GM21723 (cell line): ENCODE data around the gene ZNF653.

Experiments
- ATAC-seq: cut with Tn5 transposase; IDR thresholded peaks from one replicate; pipeline ENCODE4 v1.9.1; 2021; ENCODE audit warnings: mild to moderate bottlenecking, moderate library complexity; ENCODE audit not compliant: unreplicated experiment

Gene ZNF653, protein sequence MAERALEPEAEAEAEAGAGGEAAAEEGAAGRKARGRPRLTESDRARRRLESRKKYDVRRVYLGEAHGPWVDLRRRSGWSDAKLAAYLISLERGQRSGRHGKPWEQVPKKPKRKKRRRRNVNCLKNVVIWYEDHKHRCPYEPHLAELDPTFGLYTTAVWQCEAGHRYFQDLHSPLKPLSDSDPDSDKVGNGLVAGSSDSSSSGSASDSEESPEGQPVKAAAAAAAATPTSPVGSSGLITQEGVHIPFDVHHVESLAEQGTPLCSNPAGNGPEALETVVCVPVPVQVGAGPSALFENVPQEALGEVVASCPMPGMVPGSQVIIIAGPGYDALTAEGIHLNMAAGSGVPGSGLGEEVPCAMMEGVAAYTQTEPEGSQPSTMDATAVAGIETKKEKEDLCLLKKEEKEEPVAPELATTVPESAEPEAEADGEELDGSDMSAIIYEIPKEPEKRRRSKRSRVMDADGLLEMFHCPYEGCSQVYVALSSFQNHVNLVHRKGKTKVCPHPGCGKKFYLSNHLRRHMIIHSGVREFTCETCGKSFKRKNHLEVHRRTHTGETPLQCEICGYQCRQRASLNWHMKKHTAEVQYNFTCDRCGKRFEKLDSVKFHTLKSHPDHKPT

DNA sequence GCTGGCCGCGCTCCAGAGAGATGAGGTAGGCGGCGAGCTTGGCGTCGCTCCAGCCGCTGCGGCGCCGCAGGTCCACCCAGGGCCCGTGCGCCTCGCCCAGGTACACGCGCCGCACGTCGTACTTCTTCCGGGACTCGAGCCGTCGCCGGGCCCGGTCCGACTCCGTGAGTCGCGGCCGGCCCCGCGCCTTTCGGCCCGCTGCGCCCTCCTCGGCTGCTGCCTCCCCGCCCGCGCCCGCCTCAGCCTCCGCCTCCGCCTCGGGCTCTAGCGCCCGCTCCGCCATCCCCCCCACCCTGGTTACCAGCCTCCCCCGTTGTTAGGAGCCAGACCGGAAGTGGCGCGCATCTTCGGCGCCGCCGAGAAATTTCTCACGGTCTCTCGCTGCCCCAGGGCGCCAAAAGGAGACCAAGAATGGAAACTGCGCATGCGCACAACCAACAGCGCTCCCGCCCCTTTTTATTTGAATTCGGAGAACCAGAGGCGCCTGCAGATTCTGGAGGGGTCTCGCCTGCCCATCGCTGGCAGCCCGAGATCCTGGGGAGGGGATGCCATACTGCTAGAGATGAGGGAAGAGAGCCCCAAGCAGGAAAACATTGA, at the start of gene ZNF653:
Gene ZNF653 (minus strand): TSS at position 336 of the 597 bp plus-strand sequence. CDS start 53 bp downstream, at position 283.
- peak; percentile 48 for ATAC-seq

DNA sequence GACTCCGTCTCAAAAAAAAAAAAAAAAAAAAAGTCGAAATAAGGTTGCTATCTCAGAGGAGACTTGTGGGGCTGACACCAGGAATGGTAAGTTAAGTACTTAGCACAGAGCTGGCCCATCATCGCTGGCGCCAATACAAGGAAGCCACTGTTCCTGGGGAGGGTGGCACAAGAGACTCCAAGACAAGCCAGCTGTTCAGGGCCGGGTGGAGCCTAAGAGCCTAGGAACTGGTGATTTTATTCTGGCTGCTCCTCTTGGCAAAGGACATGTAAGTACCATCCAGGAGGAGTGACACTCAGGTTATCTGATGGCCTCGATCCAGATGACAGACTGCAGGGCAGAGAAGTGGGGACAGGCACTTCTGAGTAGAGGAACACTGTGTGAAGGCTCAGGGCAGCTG, 49.6 kb upstream of the ZNF653 start:
- ATAC-seq, result no peak

DNA sequence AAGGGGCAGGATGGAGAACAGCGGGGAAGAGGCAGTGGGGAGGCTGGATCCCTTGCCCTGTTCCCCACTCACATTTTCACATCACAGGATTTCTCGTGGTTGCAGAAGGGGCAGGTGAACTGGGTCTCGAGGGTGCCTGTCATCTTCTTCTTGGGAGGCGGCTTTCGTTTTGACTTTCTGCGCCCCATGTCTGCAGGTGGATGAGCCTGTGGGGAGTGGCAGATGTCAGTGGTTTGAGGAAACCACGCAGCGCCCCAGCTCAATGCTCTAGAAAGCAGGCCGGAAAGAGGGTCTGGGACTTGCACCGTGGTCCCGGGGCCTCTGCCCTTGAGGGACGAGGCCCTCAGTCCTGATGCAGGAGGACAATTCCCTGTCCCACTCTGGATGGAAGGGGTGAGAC, 48.5 kb upstream of the ZNF653 start:
- ATAC-seq, result no peak

DNA sequence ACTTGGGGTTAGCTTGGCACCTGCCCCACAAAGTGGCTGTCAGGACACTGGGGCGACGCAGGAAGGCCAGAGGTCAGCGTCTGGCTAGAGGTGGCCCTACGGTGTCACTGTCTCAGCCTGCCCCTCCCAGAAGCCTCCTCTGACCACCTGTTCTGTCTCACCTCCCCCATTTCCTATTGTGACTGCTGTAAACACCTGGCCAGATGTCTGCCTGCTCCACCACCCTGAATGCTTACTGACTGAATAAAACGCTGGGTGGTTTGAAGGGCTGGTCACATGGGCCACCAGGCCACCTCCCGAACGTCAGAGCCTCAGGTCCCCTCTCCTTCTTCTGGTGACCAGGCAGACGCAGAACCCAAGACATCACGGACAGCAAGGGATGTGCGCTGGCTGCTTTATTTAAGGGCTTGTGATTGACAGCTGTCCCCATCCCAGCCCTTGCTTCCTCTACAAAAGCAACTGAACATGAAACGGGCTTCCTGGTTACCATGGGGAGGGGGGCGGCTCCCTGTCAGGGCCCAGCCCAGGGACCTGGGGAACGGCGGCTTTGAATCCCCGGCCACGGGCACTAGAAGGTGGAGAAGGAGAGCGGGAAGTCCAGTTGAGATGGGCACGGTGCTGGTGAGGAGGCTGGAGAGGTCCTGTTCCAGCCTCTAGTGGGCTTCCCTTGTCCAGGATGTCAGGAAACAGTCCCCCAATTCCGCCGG, 47.2 kb upstream of the ZNF653 start:
- ATAC-seq, result no peak

DNA sequence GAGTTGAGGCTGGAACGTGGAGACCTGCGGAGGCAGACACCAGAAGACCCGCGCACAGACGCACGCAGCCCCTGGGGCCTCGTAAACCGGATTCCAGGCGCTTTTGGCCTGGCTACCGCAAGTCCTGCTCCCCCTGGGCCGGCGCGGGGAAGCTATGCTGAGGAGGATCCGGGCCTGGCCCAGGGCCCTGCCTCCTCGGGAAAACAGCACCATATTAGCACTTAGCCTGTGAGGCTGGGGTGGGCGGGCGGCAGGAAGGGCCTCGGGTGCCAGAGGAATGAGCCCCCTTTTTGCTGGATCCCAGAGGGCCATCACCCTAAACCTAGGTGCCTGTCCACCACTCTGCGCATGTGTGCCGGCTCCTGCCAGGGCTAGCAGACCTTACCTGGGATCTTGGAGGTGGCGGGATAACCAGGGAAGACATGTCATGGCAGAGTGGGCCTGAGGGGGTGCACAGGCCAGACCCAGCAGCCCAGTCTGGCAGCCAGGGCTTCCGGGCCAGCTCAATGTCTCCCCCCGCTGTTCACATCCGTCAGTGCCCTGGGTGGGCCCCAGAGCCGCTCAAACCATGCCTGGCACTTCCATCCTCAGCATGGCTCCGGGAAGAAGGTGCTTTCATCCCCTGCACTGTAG, 46.1 kb upstream of the ZNF653 start:
- no peak for ATAC-seq

DNA sequence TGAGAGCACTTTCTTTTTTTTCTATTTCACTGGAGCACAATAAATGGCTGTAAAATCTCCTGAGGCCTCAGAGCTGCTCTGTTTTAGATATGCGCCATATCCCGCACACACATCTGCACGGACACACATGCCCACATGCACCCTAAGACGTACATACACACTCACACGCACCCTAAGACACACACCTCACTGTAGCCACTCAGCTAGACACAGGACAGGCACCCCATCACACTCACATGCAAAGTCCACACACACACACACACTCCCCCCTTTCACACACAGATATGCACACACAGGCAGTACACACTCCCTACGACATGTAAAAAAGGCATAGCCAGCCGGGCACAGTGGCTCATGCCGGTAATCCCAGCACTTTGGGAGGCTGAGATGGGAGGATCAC, 44.6 kb upstream of the ZNF653 start:
- no peak for ATAC-seq

DNA sequence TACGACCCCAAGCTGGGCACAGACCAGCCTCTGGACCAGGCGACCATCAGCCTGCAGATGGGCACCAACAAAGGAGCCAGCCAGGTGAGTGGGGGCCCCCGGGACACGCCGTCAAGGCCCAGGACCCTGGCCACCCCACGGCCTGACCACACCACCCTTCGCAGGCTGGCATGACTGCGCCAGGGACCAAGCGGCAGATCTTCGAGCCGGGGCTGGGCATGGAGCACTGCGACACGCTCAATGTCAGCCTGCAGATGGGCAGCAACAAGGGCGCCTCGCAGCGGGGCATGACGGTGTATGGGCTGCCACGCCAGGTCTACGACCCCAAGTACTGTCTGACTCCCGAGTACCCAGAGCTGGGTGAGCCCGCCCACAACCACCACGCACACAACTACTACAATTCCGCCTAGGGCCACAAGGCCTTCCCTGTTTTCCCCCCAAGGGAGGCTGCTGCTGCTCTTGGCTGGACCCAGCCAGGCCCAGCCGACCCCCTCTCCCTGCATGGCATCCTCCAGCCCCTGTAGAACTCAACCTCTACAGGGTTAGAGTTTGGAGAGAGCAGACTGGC, 43.8 kb upstream of the ZNF653 start:
- ATAC-seq, result no peak

DNA sequence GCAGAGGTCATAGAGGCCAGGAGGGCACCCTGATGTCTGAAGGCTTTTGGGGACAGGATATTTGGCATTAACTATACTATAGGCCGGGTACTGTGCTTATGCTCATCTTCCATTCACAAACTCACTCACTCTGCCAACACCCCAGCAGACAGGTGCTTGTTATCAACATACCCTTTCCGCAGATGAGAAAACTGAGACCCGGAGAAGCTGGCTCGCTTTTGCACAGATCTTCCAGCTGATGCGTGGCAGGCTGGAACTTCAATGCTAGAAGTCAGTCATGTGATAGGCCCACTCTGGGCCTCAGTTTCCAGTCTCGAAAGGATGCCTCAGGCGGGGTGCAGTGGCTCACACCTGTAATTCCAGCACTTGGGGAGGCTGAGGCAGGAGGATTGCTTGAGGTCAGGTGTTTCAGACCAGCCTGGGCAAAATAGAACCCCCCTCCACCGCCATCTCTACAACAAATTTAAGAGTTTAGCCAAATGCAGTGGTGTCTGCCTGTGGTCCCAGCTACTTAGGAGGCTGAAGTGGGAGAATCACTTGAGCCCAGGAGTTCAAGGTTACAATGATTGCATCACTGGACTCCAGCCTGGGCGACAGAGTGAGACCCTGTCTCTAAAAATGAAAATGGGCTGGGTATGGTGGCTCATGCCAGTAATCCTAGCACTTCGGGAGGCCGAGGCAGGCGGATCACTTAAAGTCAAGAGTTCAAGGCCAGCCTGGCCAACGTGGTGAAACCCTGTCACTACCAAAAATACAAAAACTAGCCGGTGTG, 42.5 kb upstream of the ZNF653 start:
- no peak for ATAC-seq

DNA sequence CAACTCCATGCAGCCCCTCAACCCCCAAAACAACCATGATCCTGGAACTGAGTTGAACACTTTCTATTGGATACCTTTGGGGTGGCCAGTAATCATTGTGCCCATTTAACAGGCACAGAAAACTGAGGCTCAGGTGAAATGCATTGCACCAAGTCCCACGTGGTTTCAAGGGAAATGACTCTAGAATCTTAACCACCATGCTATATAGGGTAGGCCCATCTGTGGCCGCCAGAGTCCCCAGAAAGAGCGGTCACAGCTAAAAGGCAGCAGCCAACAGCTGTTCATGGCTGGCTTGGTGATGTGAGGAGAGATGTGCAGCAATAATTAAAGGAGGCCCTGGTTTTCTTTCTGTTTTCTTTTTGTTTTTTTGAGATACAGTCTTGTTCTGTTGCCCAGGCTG, 35.6 kb upstream of the ZNF653 start:
- ATAC-seq, result no peak

DNA sequence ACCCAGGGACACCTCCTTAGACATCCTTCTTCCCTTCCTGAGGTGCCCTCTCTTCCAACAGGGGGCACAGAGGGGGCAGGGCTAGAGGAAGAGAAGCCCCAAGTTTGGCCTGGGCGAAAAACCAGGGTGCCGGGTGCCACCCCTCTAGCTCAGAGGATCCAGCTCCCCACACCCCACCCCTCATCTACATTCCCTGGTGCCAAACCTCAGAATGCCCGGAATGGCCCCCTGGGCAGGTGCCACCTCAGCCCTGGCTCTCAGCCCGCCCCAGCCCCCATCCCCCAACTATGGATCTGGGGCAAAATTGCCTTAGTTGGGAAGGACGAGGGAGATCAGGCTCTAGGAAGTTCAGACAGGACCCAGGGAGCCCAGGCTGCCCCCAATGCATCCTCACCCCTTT, 35.0 kb upstream of the ZNF653 start:
- ATAC-seq, result no peak

DNA sequence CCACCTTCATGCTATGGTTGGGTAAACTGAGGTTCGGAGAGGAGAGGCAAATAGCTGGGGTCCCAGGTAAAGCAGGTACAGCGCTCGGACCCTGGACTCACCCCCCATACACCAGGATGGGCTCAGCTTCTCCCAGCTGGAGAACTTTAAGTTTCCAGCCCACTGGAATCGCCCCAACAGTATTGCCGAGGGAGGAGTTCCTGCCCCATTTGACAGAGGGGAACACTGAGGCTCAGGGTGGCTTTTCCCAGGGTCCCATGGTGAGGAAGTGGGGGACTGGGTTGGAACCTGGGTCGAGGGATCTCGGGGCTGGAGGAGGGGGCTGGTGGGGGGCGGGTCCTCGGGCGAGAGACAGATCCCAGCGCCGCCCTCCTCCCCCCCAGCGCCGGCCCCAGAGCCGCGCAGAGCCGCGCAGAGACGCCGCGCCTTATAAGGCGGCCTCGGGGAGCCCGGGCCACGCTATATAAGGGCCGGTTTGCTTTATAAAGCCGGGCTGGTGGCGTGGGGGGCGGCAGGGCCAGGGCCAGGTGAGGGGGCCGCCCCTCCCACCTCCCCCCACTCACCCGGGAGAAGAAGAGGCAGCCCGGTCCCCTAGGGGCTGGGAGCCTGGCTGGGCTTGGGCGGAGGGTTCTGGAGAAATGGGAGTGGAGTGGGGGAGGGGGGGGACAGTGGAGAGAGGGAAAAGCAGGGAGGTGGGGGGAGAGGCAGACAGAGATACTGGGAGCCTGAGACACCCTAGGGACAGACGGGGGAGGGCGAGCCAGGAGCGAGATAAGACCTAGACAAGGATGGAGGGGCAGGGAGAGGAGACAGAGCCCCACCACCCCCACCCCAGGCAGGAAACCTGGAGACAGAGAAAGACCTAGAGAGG, 34.1 kb upstream of the ZNF653 start:
- ATAC-seq, result no peak

DNA sequence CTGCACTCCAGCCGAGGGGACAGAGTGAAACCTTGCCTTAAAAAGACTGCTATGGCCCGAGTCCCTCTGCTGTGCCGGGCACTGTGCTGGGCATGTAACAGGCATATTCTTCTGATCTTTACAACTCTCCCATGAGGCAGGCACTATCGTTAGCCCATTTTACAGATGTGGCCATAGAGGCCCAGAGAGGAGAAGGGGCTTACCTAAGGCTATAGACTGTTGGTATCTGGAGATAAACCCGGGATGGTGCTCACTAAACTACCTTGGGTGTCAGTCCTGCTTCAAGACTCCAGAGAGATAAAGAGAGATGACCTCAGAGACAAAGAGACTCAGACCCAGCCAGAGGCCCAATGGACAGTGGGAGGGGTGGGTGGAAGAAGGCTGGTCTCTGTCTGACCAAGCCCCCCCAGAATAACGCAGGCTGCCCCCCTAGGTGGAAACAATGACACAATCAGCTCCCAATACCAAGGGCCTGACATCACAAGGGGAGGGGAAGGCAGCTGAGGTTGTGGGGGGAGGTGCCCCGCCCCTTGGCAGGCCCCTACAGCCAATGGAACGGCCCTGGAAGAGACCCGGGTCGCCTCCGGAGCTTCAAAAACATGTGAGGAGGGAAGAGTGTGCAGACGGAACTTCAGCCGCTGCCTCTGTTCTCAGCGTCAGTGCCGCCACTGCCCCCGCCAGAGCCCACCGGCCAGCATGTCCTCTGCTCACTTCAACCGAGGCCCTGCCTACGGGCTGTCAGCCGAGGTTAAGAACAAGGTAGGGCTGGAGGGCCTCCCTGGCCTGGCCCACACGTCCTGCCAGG, 32.8 kb upstream of the ZNF653 start, which contains the start of gene CNN1:
Gene CNN1 (plus strand): TSS at position 620 of the 805 bp plus-strand sequence. CDS start 77 bp downstream, at position 697.
- no peak for ATAC-seq

DNA sequence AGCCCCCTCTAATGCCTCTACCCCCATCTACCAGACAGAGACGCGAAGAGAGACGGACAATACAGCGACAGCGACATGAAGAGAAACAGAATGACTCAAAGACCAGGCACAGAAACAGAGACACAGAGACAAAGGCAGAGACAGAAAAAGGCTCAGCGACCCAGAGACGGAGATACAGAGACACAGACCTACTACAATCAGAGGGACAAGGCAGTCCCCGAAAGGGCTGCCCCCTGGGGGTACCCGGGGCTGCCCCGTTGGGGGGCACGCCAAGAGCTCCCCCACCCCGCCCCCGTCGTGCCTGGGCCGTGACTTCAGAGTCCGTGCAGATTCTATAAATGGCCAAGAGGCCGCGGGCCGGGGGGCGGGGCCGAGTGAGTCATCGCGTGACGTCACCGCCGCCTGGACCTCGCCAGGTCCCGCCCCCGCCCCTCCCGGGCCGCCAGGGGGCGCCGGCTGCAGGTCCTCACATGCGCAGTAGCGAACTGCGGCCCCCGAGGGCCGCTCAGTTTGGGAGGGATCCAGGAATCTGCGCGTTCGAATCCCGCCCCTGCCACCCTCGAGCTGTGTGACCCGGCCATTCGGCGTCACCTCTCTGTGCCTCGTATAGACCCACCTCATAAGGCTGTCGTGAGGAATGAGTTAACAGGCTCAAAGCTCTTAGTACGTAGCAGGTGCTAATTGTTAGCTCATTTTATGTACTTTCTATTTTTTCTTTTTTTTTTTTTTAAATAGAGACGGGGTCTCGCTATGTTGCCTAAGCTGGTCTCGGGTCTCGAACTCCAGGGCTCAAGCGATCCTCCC, 30.4 kb upstream of the ZNF653 start:
- ATAC-seq, result peak; percentile 50

DNA sequence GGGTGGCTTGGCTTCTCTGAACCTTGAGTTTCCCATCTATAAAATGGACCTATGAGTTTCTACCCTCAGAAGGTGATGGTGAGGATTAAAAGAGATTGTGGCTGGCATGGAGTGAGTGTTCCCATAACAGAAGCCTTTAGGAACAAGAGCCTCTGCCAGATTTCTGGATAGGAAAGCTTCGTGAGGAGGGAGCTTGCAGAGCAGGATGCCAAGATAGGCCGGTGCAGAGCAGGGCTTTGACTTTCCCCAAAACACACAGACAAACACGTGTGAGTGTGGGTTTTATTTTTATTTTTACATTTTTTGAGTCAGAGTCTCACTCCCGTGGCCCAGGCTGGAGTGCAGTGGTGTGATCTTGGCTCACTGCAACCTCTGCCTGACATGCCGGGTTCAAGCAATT, 29.3 kb upstream of the ZNF653 start:
- ATAC-seq, result no peak

DNA sequence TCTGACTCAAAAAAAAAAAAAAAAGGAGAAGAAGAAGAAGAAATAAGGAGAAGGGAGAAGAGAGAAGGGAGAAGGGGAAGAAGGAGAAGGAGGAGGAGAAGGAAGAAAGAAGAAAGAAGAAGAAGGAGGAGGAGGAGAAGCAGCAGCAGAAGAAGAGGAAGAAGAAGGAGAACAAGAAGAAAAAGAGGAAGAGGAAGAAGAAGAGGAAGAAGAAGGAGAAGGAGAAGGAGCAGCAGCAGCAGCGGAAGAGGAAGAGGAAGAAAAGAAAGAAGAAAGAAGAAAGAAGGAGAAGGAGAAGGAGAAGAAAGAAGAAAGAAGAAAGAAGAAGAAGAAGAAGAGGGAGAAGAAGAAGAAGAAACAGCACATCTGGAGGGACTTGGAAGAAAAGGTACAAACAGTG, 28.9 kb upstream of the ZNF653 start:
- no peak for ATAC-seq

DNA sequence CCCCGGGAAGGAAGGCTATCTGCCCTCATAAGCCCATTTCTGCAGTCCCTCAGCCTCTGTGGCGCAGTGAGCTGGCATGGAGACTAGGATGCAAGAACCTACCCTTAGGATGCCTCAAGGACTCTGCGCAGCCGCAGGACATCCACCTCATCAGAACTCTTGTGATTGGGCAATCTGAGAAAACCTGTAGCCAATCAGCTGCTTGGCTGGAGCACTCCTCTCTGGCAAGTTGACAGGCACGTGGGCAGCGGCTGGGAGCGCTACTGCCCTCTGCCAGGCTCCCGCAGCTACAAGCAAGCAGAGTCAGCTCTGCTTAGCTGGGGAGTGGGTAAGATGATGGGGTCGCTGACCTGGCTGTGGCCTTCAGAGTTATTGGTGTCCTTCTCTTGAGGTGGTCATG, 24.8 kb upstream of the ZNF653 start:
- no peak for ATAC-seq
